ENCODE results near the gene CAD. TPM values are rescaled to one million over a fixed set of nuclear protein-coding genes. Genes with fewer than 3 reads are reported as not detected.

CAD gene
- total and polyA plus RNA-seq, 2 donors (not counting 1 experiment from before 2014, with no cell fraction given): 35.6 to 48.5 TPM

GRCh38 chr2:27245626-27246025 is 28.5 kb downstream of the CAD start:
- H3K4me2 ChIP-seq (replicated peaks; ENCODE audit: low read depth, low read length, poor library complexity, severe bottlenecking): no peak overlapping the region
- peaks cover 0 to 4% (median 0%) of the 10 kb centered on the region in 3 donors for H3K9me3 ChIP-seq (ENCODE audit: control extremely low read depth in 1 of 3, control insufficient read depth in 2 of 3, insufficient read depth in 1 of 3, low read length in 2 of 3)
- H3K79me2 ChIP-seq (ENCODE audit: control insufficient read depth, insufficient read depth, low read length): no peaks in the 10 kb centered on the region
- H3K9ac ChIP-seq (ENCODE audit: low read length): no peak overlapping the region
- Mint-ChIP-seq H3K4me1 (no peaks in the 10 kb centered on the region), H3K27me3 (peaks cover 13% of the 10 kb centered on the region), H3K27ac (no peak overlapping the region), H3K9me3 (ENCODE audit: insufficient read depth) (no peaks in the 10 kb centered on the region), H3K4me3 (no peak overlapping the region)
- DNase-seq (no peak), ATAC-seq (ENCODE audit: low read depth) (no peak)
- no peak overlapping the region for H2AFZ ChIP-seq (ENCODE audit: insufficient read depth, low read depth, low read length, poor library complexity, severe bottlenecking)
- ChIA-PET CTCF (no interaction called here), POLR2A (no interaction called here)
- H3K27me3 ChIP-seq (replicated peaks in 1 of 4; ENCODE audit: control extremely low read depth in 1 of 4, control insufficient read depth in 3 of 4, insufficient read depth in 4 of 4, low read length in 3 of 4): peaks cover 0 to 12% (median 5%) of the 10 kb centered on the region in 4 experiments
- no peak overlapping the region for H3K4me3 ChIP-seq (ENCODE audit: control extremely low read depth in 1 of 5, extremely low read depth in 1 of 5, insufficient read depth in 1 of 5, low read depth in 2 of 5, low read length in 4 of 5)
- no peak overlapping the region for H3K27ac ChIP-seq (ENCODE audit: low read length in 2 of 2)
- no CpG with 5 or more reads among the region's 4 CpGs for WGBS (ENCODE audit: insufficient coverage)
- H3K36me3 ChIP-seq (replicated peaks in 1 of 2; ENCODE audit: control extremely low read depth in 1 of 2, control insufficient read depth in 1 of 2, extremely low read depth in 1 of 2, insufficient read depth in 2 of 2, low read length in 1 of 2): peaks cover 0 to 32% of the 10 kb centered on the region in 2 experiments
- TF ChIP-seq CTCF (IDR thresholded peaks at IDR 0.05) (no peak), EZH2 (IDR thresholded peaks at IDR 0.05; ENCODE audit: borderline replicate concordance, insufficient read depth, low read depth, low read length, poor library complexity, severe bottlenecking) (no peak)
- peaks cover 0 to 5% of the 10 kb centered on the region in 2 donors for H3K4me1 ChIP-seq (ENCODE audit: control insufficient read depth in 2 of 2, insufficient read depth in 2 of 2, low read length in 2 of 2)
- no peaks in the 10 kb centered on the region for H4K20me1 ChIP-seq (ENCODE audit: control insufficient read depth, insufficient read depth, low read length, poor library complexity, severe bottlenecking)
- intact Hi-C loops (cut with micrococcal nuclease): no loop called here

- Histone ChIP-seq H3K4me1 (ENCODE audit: control insufficient read depth in 2 of 2, insufficient read depth in 2 of 2, low read length in 2 of 2) (peaks cover 0 to 5% of the 10 kb centered on the region in 2 donors), H3K4me3 (ENCODE audit: control extremely low read depth in 1 of 5, extremely low read depth in 1 of 5, insufficient read depth in 1 of 5, low read depth in 2 of 5, low read length in 4 of 5) (no peak overlapping the region), H3K27me3 (replicated peaks in 1 of 4; ENCODE audit: control extremely low read depth in 1 of 4, control insufficient read depth in 3 of 4, insufficient read depth in 4 of 4, low read length in 3 of 4) (peaks cover 0 to 16% (median 7%) of the 10 kb centered on the region in 4 experiments), H4K20me1 (ENCODE audit: control insufficient read depth, insufficient read depth, low read length, poor library complexity, severe bottlenecking) (no peaks in the 10 kb centered on the region), H2AFZ (ENCODE audit: insufficient read depth, low read depth, low read length, poor library complexity, severe bottlenecking) (no peak overlapping the region), H3K4me2 (replicated peaks; ENCODE audit: low read depth, low read length, poor library complexity, severe bottlenecking) (no peak overlapping the region), H3K79me2 (ENCODE audit: control insufficient read depth, insufficient read depth, low read length) (no peaks in the 10 kb centered on the region), H3K9me3 (ENCODE audit: control extremely low read depth in 1 of 3, control insufficient read depth in 2 of 3, insufficient read depth in 1 of 3, low read length in 2 of 3) (peaks cover 0 to 4% (median 0%) of the 10 kb centered on the region in 3 donors), H3K36me3 (replicated peaks in 1 of 2; ENCODE audit: control extremely low read depth in 1 of 2, control insufficient read depth in 1 of 2, extremely low read depth in 1 of 2, insufficient read depth in 2 of 2, low read length in 1 of 2) (peaks cover 0 to 9% of the 10 kb centered on the region in 2 experiments), H3K27ac (ENCODE audit: low read length in 2 of 2) (no peak overlapping the region), H3K9ac (ENCODE audit: low read length) (no peak overlapping the region)
- TF ChIP-seq EZH2 (IDR thresholded peaks at IDR 0.05; ENCODE audit: borderline replicate concordance, insufficient read depth, low read depth, low read length, poor library complexity, severe bottlenecking): no peak
- 94% methylated on average over 3 of the region's 4 CpGs for WGBS (ENCODE audit: insufficient coverage)
- ATAC-seq (ENCODE audit: low read depth) (no peak), DNase-seq (no peak)
- no peak overlapping the region for H3K27ac Mint-ChIP-seq
- intact Hi-C loops (cut with micrococcal nuclease): no loop called here
- ChIA-PET POLR2A (no interaction called here), CTCF (interaction anchor here (1.2 to 1.8 kb wide), 2 partner anchors 55 to 288 kb away, joined by 3 to 6 read pairs; no protein-coding TSS in a partner anchor)
- H3K27me3 Mint-ChIP-seq: peaks cover 30% of the 10 kb centered on the region
- no peaks in the 10 kb centered on the region for H3K4me1 Mint-ChIP-seq
- H3K9me3 Mint-ChIP-seq (ENCODE audit: insufficient read depth): no peaks in the 10 kb centered on the region
- H3K4me3 Mint-ChIP-seq: no peak overlapping the region
Measured at GRCh38 chr2:27247893-27248292, 30.7 kb downstream of the CAD start.

Measured in B cell (primary cell).